HG03565 (cell line): Measurements from ENCODE around the gene DBP.

Experiments
- ATAC-seq: cut with Tn5 transposase; IDR thresholded peaks from one replicate; pipeline ENCODE4 v1.9.1; 2021; ENCODE audit warnings: mild to moderate bottlenecking, moderate library complexity; ENCODE audit not compliant: unreplicated experiment

Gene DBP

DNA sequence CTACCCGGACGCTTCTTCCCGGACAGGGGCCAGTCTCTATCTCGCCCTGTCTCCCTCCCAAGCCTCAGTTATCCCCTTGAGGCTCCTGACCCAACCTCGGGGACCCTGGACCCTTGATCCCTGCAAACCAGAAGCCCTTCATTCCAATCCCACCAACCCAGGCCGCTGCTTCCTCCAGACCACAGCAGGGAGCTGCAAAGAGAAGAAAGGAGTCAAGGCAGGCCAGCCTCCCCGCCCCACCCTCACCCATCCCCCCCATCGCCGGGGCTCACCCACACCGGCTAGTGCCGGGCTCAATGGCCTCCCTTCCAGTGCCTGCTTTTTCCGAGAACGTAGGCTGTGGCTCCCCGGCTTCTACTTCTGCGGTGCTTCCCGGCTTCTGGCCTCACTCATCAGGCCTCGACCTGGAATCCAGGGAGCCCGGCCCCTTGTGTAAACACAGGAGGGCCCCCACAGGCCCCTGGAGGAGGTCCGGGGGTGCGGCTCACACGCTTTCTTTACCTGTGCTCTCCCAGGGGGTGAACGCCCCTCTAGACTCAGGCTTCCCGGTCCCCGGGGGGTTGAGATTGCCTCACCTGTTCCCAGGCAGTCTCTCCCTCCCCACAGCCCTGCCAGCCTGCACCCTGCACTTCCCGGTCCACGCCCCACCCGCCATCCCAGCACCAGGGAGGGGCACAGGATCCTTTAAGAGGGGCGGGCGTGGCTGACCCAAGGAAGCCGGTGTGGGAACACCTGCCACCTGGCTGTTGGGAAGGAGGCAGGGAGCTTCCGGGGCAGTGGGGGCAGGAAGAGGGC is 22.5 kb downstream of the DBP start, which contains the start of gene FAM83E:
Gene FAM83E, minus strand, starts transcription at position 641 of the 795 bp plus-strand sequence. CDS start 1,704 bp downstream, outside the sequence.
- ATAC-seq: no peak

GRCh38 chr19:48613852-48614435 is 23.2 kb downstream of the DBP start:
- no peak for ATAC-seq

DNA sequence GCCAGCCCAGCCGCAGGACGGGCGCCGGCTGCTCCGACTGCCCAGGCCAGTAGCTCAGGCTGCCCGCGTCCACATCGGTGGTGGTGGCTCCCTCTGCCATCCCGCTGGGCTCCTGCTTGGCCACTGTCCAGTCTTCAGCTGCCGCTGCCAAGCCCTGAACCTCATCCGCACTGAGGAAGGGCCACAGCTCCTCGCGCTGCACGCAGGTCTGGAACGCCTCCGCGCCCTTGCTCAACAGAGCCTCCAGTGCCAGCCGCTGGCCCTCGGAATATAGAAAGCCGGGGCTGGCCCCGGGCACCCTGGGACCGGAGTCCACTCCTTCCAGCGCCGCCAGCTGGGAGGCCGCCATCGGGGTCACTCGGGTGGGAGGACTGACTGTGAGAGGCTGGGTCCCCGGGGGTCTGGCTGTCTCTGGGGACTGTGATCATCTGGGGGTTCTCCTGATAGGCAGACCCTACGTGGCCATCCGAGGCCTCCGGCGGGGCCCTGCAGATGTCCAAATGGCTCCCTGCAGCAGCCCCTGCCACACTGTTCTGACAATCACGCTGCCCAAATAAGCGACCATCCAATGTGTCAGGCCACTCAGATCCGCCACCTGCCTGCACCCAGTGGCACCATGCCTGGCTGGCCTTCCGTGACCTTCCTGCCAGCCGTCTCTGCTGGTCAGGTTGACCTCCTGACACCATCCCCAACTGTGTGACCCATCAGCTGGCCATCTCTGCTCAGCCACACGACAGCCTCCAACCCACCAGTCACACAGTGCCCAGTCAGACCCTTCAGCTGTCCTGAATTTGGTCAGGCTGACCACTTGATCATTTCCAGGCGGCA is 23.9 kb downstream of the DBP start:
- ATAC-seq: no peak

- ATAC-seq: no peak
These were observed 25.3 kb downstream of the DBP start for GRCh38 chr19:48611872-48612271.

DNA sequence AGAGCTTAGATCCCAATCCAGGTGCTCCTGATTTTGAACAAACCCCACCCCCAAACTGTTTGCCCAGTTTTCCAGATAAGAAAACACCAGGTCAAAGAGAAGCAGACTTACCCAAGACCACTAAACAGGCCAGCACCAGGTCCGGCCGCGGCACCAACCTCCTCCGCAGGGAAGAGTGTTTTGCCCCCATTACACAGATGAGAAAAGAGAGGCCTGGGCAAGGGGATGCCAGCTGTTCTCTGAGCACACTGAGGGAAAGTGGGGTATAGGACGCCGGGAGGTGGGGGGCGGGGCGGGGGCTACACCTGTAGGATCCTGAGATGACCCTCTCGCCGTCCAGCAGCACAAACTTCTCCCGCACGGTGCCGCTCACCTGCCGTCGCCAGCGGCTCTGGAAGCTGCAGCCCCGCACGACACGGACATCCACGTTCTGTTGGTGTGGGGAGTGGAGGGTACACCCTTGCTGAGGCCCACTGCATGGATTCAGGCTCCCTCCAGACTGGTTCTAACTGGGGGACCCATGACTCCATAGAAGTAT is 27.5 kb downstream of the DBP start:
- no peak for ATAC-seq

GRCh38 chr19:48608798-48609263 is 28.3 kb downstream of the DBP start:
- no peak for ATAC-seq

GRCh38 chr19:48607359-48607755 is 29.8 kb downstream of the DBP start:
- ATAC-seq: no peak

DNA sequence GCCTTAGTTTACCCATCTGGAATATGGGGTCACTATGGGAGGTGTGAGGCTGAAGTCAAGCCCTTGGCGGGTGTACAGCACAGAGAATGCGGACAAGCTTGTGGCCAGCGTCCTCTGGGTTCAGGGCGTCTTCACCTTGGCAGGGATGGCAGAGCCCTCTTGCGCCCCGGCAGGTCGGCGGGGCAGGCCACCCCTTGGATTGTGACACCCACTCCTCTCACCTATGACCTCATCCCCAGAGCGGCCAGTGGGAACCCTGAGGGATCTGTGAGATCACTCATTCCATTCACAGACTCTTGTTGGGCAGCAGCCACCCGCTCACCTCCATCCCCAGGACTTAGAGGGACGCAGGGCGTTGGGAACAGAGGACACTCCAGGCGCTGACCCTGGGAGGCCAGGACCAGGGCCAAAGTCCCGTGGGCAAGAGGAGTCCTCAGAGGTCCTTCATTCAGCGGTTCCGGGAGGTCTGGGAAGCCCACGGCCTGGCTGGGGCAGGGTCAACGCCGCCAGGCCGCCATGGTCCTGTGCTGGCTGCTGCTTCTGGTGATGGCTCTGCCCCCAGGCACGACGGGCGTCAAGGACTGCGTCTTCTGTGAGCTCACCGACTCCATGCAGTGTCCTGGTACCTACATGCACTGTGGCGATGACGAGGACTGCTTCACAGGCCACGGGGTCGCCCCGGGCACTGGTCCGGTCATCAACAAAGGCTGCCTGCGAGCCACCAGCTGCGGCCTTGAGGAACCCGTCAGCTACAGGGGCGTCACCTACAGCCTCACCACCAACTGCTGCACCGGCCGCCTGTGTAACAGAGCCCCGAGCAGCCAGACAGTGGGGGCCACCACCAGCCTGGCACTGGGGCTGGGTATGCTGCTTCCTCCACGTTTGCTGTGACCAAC is 30.5 kb downstream of the DBP start, which contains the start of gene SPACA4:
Gene SPACA4, plus strand, starts transcription at position 280 of the 896 bp plus-strand sequence. Its CDS starts 237 bp downstream, at position 517.
- ATAC-seq: no peak

- no peak for ATAC-seq
These were observed 33.3 kb downstream of the DBP start for GRCh38 chr19:48603850-48604249.

GRCh38 chr19:48603449-48603848 is 33.7 kb downstream of the DBP start:
- no peak for ATAC-seq

DNA sequence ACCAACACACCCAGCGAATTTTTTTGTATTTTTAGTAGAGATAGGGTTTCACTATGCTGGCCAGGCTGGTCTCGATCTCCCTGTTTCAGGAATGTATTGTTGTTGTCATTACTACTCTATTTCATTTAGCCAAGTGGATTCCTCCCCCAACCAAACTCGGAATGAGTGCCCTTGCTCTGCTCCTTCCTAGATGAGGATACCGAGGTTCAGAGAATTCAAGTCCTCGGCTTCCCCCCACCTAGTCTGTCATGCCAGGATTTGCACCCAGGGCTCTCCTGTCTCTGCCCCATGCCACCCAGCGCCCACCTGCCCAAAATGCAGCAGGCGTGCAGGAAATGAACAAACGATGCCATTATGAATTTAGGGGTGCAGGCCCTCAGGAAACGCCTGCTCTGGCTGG is 34.2 kb downstream of the DBP start:
- ATAC-seq: no peak

- no peak for ATAC-seq
These were observed 36.3 kb downstream of the DBP start for GRCh38 chr19:48600679-48601417.

- ATAC-seq: no peak
These were observed 38.0 kb downstream of the DBP start for GRCh38 chr19:48598996-48599700.

DNA sequence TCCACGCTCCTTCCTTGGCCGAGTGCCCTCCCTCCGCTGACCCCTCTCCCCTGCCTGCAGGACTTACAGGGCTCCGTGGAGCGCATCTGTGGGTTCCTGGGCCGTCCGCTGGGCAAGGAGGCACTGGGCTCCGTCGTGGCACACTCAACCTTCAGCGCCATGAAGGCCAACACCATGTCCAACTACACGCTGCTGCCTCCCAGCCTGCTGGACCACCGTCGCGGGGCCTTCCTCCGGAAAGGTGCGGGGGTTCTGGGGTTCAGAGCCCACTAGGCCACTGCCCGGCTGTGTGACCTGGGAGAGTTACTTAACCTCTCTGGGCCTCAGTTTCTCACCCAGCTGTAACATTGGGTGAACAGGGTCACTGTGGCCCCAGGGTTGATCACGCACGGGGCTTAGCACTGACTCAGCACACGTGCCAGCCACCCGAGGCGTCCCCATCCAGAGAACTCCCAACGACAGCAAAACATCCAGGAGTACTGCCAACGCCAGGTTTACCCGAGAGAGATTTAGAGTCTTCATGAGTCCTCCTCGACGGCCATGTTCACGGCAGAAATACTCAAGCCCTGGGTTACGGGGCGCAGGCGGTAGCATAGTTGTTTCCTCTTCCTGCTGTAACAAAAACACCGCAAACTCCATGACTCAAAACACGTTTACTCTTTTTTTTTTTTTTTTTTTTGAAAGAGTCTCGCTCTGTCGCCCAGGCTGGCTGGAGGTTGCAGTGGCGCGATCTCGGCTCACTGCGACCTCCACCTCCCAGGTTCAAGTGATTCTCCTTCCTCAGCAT is 40.3 kb downstream of the DBP start:
- no peak for ATAC-seq

DNA sequence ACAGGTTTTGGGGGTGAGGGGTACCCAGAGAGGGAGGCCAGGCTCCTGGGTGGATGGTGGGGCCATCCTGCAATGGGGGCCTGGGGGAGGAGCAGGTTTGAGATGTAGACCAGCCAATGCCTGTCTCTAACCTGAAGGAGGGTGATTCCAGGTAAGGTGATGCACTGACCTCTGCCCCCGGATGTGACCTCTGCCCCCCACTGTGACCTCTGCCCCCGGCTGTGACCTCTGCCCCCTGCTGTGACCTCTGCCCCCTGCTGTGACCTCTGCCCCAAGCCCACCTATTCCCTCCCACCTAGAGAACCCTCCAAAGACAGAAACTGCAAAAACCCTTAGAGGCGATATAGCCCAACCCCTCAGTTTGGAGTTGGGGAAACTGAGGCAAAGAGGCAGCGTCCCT is 40.9 kb downstream of the DBP start:
- no peak for ATAC-seq

- ATAC-seq: no peak
These were observed 41.3 kb downstream of the DBP start for GRCh38 chr19:48595833-48596232.

- no peak for ATAC-seq
These were observed 42.0 kb downstream of the DBP start for GRCh38 chr19:48595171-48595570.

- ATAC-seq: no peak
These were observed 46.2 kb downstream of the DBP start for GRCh38 chr19:48591021-48591420.
